ENCODE measurements around the gene ZNF536. TPM values are rescaled to one million over a fixed set of nuclear protein-coding genes. Genes with fewer than 3 reads are reported as not detected.

ZNF536 gene
- total and polyA plus RNA-seq, 2 of the 4 experiments (the other 2 are of a cell fraction) = not detected

DNA sequence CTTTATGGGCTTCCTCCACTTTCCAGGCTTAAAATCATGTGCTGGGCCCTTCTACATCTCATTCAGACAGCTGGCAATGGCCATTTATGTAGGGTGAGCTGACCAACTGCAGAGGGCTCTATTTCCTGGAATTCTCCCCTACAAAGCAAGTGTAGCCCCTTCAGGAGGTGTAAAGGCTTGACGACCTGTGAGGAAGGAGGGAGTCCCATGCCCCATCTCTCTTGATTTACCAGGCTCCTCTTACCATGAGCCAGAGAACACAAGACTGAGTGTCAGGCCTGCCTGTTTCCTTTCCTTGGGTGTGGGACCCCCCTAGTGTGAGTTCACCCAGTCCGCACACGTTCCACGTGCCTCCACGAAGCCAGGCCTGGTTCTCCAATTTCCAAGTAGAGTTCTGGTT lies 16.6 kb downstream of the ZNF536 start:
- no peak overlapping the region for H2BK15ac ChIP-seq (ENCODE audit: low read depth, low read length)
- no peak overlapping the region for H3K56ac ChIP-seq (ENCODE audit: extremely low read depth, insufficient read depth, low read length)
- in situ Hi-C loops (cut with MboI; ENCODE audit: low sequenced_read_pairs) = no loop called here
- ChIA-PET POLR2A (ENCODE audit: unreplicated experiment) (no interaction called here), CTCF (no interaction called here)
- H2AFZ ChIP-seq (replicated peaks; ENCODE audit: low read length, poor library complexity) = no peak overlapping the region
- no peak overlapping the region for H3K27ac ChIP-seq (ENCODE audit: insufficient read depth, low read length)
- H2AK9ac ChIP-seq (replicated peaks; ENCODE audit: low read depth, low read length, poor library complexity) = no peak overlapping the region
- H3K9me3 ChIP-seq (ENCODE audit: control insufficient read depth, insufficient read depth, low read length) = peaks cover 38% of the 10 kb centered on the region
- H2BK20ac ChIP-seq (ENCODE audit: low read depth, low read length) = no peak overlapping the region
- H3K27me3 ChIP-seq (ENCODE audit: control insufficient read depth, insufficient read depth, low read length) = no peaks in the 10 kb centered on the region
- no peak overlapping the region for H3K14ac ChIP-seq (replicated peaks; ENCODE audit: low read depth, low read length)
- no peaks in the 10 kb centered on the region for H3K36me3 ChIP-seq (ENCODE audit: control insufficient read depth, insufficient read depth, low read length)
- no peaks in the 10 kb centered on the region for H4K20me1 ChIP-seq (ENCODE audit: insufficient read depth, low read length)
- H3K4me3 ChIP-seq (ENCODE audit: insufficient read depth, low read depth, low read length) = no peak overlapping the region
- no peak overlapping the region for H4K91ac ChIP-seq (ENCODE audit: insufficient read depth, low read depth, low read length)
- no peak overlapping the region for H4K5ac ChIP-seq (ENCODE audit: low read depth, low read length)
- WGBS, 2 experiments (ENCODE audit: extremely low coverage in 2 of 2, insufficient read length in 1 of 2) = no CpG with 5 or more reads among the region's 5 CpGs
- dilution Hi-C loops (cut with HindIII; ENCODE audit: low sequenced_read_pairs, unreplicated experiment) = no loop called here
- H3K9ac ChIP-seq (ENCODE audit: low read depth, low read length) = no peak overlapping the region
- no peak overlapping the region for H4K8ac ChIP-seq (ENCODE audit: low read depth in 2 of 2, low read length in 2 of 2)
- no peak overlapping the region for H2AK5ac ChIP-seq (ENCODE audit: low read depth, low read length)
- intact Hi-C loops (cut with micrococcal nuclease) = no loop called here
- H3K4me2 ChIP-seq (ENCODE audit: low read depth, low read length) = no peak overlapping the region
- TF ChIP-seq CEBPB (IDR thresholded peaks at IDR 0.05; ENCODE audit: low read depth, low read length) = no peak
- TF ChIP-seq CHD1 (IDR thresholded peaks at IDR 0.05; ENCODE audit: low read depth, low read length) = no peak
- TF ChIP-seq NFE2L2 (IDR thresholded peaks at IDR 0.05; ENCODE audit: low read depth, low read length) = no peak
- no peak for TF ChIP-seq SMC3 (IDR thresholded peaks at IDR 0.05; ENCODE audit: low read depth, low read length)
- no peak for TF ChIP-seq MXI1 (IDR thresholded peaks at IDR 0.05; ENCODE audit: borderline replicate concordance, low read depth, low read length)
- TF ChIP-seq RFX5 (IDR thresholded peaks at IDR 0.05; ENCODE audit: low read depth, low read length) = no peak
- no peak for DNase-seq
- H3K4me1 ChIP-seq (ENCODE audit: control insufficient read depth, insufficient read depth, low read length) = no peaks in the 10 kb centered on the region
- BruUV-seq (replicated peaks) = no TSS peak
- H3K9me1 ChIP-seq (ENCODE audit: insufficient read depth, low read length) = no peaks in the 10 kb centered on the region
- no peak overlapping the region for H3K4ac ChIP-seq (ENCODE audit: low read depth, low read length)
- no peak for ATAC-seq (ENCODE audit: low read depth)
- H3K18ac ChIP-seq (ENCODE audit: low read depth, low read length) = no peak overlapping the region
- no peak overlapping the region for H2BK5ac ChIP-seq (ENCODE audit: low read depth, low read length, poor library complexity, severe bottlenecking)
- H3K23ac ChIP-seq (ENCODE audit: low read depth, low read length) = no peak overlapping the region
- H3K79me1 ChIP-seq (ENCODE audit: low read depth in 1 of 2, low read length in 2 of 2) = no peaks in the 10 kb centered on the region
- no peak overlapping the region for H2BK120ac ChIP-seq (ENCODE audit: low read depth, low read length)

Measured in IMR-90 (cell line).